ENCODE data around the gene WARS2. TPM values are rescaled to one million over a fixed set of nuclear protein-coding genes. Genes with fewer than 3 reads are reported as not detected.

WARS2 gene
- total RNA-seq, 1 donor from 2014 or later, result 13.4 TPM

GRCh38 chr1:118995312-118996016, 145.0 kb downstream of the WARS2 start:
- DNase-seq (no peak), ATAC-seq (no peak)
- Histone ChIP-seq H3K36me3 (no peaks in the 10 kb centered on the region), H3K9me3 (no peaks in the 10 kb centered on the region), H3K27me3 (peaks cover 100% of the 10 kb centered on the region), H3K4me1 (no peaks in the 10 kb centered on the region), H3K27ac (no peak overlapping the region), H3K4me3 (no peak overlapping the region)
- TF ChIP-seq CTCF (IDR thresholded peaks at IDR 0.05), result no peak
- intact Hi-C loops (cut with DNase I), result no loop called here

- no peak for ATAC-seq
- no peak for DNase-seq
- Histone ChIP-seq H3K9me3 (no peaks in the 10 kb centered on the region), H3K36me3 (no peaks in the 10 kb centered on the region), H3K27ac (no peak overlapping the region), H3K27me3 (peaks cover 100% of the 10 kb centered on the region), H3K4me1 (no peaks in the 10 kb centered on the region), H3K4me3 (no peak overlapping the region)
- intact Hi-C loops (cut with DNase I), result no loop called here
- TF ChIP-seq CTCF (IDR thresholded peaks at IDR 0.05), result no peak
Measured at GRCh38 chr1:118993700-118994026, 146.8 kb downstream of the WARS2 start.

GRCh38 chr1:118992868-118993699, 147.4 kb downstream of the WARS2 start:
- TF ChIP-seq CTCF (IDR thresholded peaks at IDR 0.05), result no peak
- Histone ChIP-seq H3K9me3 (no peaks in the 10 kb centered on the region), H3K27ac (no peak overlapping the region), H3K27me3 (peaks cover 100% of the 10 kb centered on the region), H3K4me3 (no peak overlapping the region), H3K36me3 (no peaks in the 10 kb centered on the region), H3K4me1 (no peaks in the 10 kb centered on the region)
- ATAC-seq (no peak), DNase-seq (no peak)
- intact Hi-C loops (cut with DNase I), result no loop called here

GRCh38 chr1:118992237-118992825, 148.1 kb downstream of the WARS2 start:
- Histone ChIP-seq H3K27ac (no peak overlapping the region), H3K4me1 (no peaks in the 10 kb centered on the region), H3K4me3 (no peak overlapping the region), H3K9me3 (no peaks in the 10 kb centered on the region), H3K27me3 (peaks cover 100% of the 10 kb centered on the region), H3K36me3 (no peaks in the 10 kb centered on the region)
- TF ChIP-seq CTCF (IDR thresholded peaks at IDR 0.05), result no peak
- ATAC-seq (no peak), DNase-seq (no peak)
- intact Hi-C loops (cut with DNase I), result no loop called here

- DNase-seq (no peak), ATAC-seq (no peak)
- Histone ChIP-seq H3K4me1 (no peaks in the 10 kb centered on the region), H3K27me3 (peaks cover 100% of the 10 kb centered on the region), H3K4me3 (no peak overlapping the region), H3K9me3 (no peaks in the 10 kb centered on the region), H3K36me3 (no peaks in the 10 kb centered on the region), H3K27ac (no peak overlapping the region)
- intact Hi-C loops (cut with DNase I), result no loop called here
- TF ChIP-seq CTCF (IDR thresholded peaks at IDR 0.05), result no peak
Measured at GRCh38 chr1:118991448-118991847, 149.0 kb downstream of the WARS2 start.

Measured in upper lobe of right lung (tissue), 1 donor.